GM10248 (cell line): Measurements from ENCODE around the gene NPAS2.

ENCODE experiments used
- CTCF ChIA-PET: fragments of 300-600 bp; sonication (Branson Sonifier 250); formaldehyde crosslinking; extraction: SDS; loops from one replicate; lab custom pipeline; 2021; ENCODE audit warnings: antibody characterized with exemption; lab: Yijun Ruan, JAX
- POLR2A ChIA-PET: fragments of 350-650 bp; sonication (Branson Sonifier 250); formaldehyde crosslinking; extraction: SDS; loops from one replicate; lab custom pipeline; 2020; ENCODE audit warnings: antibody characterized with exemption; lab: Yijun Ruan, JAX
- DNase-seq: peaks from one replicate; pipeline ENCODE4 v3.0.0; 2012; ENCODE audit errors: extremely low spot score
- CTCF ChIP-seq: IDR thresholded peaks from 2 replicates; pipeline ENCODE4 v1.5.1; 2012; ENCODE audit warnings: mild to moderate bottlenecking, low read depth; ENCODE audit errors: extremely low read depth, missing control alignments, control extremely low read depth

NPAS2 gene

GRCh38 chr2:100957996-100958653 is 138.2 kb downstream of the NPAS2 start:
- ChIA-PET POLR2A (no interaction called here), CTCF (no interaction called here)
- TF ChIP-seq CTCF, result no peak
- no peak for DNase-seq

- CTCF ChIA-PET, result interaction anchor here (1.4 kb wide), 1 partner anchor 30 kb away, joined by 3 read pairs; no protein-coding TSS in a partner anchor
- POLR2A ChIA-PET, result no interaction called here
- no peak for DNase-seq
- TF ChIP-seq CTCF, result no peak
Measured at GRCh38 chr2:100959225-100959880, 139.4 kb downstream of the NPAS2 start.

GRCh38 chr2:100960688-100961087 is 140.7 kb downstream of the NPAS2 start:
- no peak for TF ChIP-seq CTCF
- ChIA-PET POLR2A (no interaction called here), CTCF (interaction anchor here (1.4 kb wide), 1 partner anchor 31 kb away, joined by 3 read pairs; no protein-coding TSS in a partner anchor)
- DNase-seq, result no peak

GRCh38 chr2:100962366-100963025 is 142.6 kb downstream of the NPAS2 start:
- no peak for DNase-seq
- ChIA-PET POLR2A (no interaction called here), CTCF (no interaction called here)
- no peak for TF ChIP-seq CTCF

- ChIA-PET POLR2A (no interaction called here), CTCF (no interaction called here)
- no peak for DNase-seq
Measured at GRCh38 chr2:100963026-100963375, 143.1 kb downstream of the NPAS2 start.

More at GRCh38 chr2:100963026-100963375, 143.1 kb downstream of the NPAS2 start:
- TF ChIP-seq CTCF, result no peak
